Suprapubic skin (tissue), 4 donors: ENCODE data around the gene OR4F15.

Experiments
- EP300 ChIP-seq: sonication (generic); formaldehyde crosslinking; IDR thresholded peaks from one replicate; pipeline ENCODE4 v1.6.1; 2017; ENCODE audit warnings: antibody characterized with exemption
- POLR2A ChIP-seq, 2 donors: fragments of 450-650 bp; IDR thresholded peaks; one replicate each; pipeline ENCODE4 v1.6.1; 2017; ENCODE audit warnings: antibody characterized with exemption in 2 of 2, mild to moderate bottlenecking in 2 of 2, moderate library complexity in 2 of 2
- POLR2AphosphoS5 ChIP-seq, 3 donors: sonication (generic); formaldehyde crosslinking; IDR thresholded peaks; one replicate each; pipeline ENCODE4 v1.6.1; 2017; ENCODE audit warnings: antibody characterized with exemption in 3 of 3
- TF ChIP-seq, protein P1 (sequence below), 2 donors: fragments of 200-600 bp in 1 of 2; fragments of 450-650 bp in 1 of 2; sonication (generic) in 1 of 2; IDR thresholded peaks; one replicate each; pipeline ENCODE4 v1.5.1; 2016 to 2019; ENCODE audit warnings: antibody characterized with exemption in 2 of 2, mild to moderate bottlenecking in 1 of 2, moderate library complexity in 1 of 2

DNA sequence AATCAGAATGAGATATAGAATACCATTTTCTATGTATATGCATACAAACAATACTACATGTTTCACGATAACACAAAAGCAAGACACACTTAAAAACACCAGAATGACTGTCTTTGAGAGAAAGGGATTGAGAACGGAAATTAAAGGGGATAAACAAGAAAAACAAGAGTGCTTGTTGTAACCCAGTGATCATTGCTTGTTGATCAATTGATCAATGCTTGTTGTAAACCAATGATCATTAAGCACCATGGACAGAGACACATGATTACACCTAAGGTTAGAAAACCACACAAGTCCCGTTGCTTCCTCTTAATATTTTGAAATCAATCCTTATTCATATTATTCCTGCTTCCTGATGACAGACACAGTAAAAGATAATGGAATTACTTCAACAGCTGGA is 1.1 kb upstream of the OR4F15 start:
- TF ChIP-seq POLR2AphosphoS5 (IDR thresholded peaks at IDR 0.05), result no peak
- TF ChIP-seq, protein P1, sequence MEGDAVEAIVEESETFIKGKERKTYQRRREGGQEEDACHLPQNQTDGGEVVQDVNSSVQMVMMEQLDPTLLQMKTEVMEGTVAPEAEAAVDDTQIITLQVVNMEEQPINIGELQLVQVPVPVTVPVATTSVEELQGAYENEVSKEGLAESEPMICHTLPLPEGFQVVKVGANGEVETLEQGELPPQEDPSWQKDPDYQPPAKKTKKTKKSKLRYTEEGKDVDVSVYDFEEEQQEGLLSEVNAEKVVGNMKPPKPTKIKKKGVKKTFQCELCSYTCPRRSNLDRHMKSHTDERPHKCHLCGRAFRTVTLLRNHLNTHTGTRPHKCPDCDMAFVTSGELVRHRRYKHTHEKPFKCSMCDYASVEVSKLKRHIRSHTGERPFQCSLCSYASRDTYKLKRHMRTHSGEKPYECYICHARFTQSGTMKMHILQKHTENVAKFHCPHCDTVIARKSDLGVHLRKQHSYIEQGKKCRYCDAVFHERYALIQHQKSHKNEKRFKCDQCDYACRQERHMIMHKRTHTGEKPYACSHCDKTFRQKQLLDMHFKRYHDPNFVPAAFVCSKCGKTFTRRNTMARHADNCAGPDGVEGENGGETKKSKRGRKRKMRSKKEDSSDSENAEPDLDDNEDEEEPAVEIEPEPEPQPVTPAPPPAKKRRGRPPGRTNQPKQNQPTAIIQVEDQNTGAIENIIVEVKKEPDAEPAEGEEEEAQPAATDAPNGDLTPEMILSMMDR (IDR thresholded peaks at IDR 0.05), result no peak
- no peak for TF ChIP-seq POLR2A (IDR thresholded peaks at IDR 0.05)
- TF ChIP-seq EP300, result no peak
